PFSK-1 (cell line): ENCODE measurements around the gene CYP4F12.

Experiments
- FOXP2 ChIP-seq: optimal IDR thresholded peaks from 2 replicates; pipeline ENCODE3; 2011; ENCODE audit warnings: borderline replicate concordance, control low read depth, inconsistent platforms; ENCODE audit not compliant: insufficient read depth; ENCODE audit errors: extremely low read length, extremely low read depth
- POLR2AphosphoS5 ChIP-seq: IDR thresholded peaks from 2 replicates; pipeline ENCODE4 v1.6.1; 2012; ENCODE audit warnings: low read depth, mild to moderate bottlenecking, control low read depth, low read length, moderate library complexity
- REST ChIP-seq, 2 experiments: IDR thresholded peaks; 2 replicates each; pipeline versions ENCODE4 v1.6.1 to v1.8.0; 2011 to 2012; ENCODE audit warnings: low read depth in 2 of 2, low read length in 2 of 2, control low read depth in 1 of 2, inconsistent platforms in 1 of 2, mild to moderate bottlenecking in 1 of 2, moderate library complexity in 1 of 2; ENCODE audit not compliant: insufficient read depth in 1 of 2
- SIN3A ChIP-seq: IDR thresholded peaks from 2 replicates; pipeline ENCODE4 v1.6.1; 2012; ENCODE audit warnings: mild to moderate bottlenecking, low read length, moderate library complexity, borderline replicate concordance; ENCODE audit not compliant: insufficient read depth
- TAF1 ChIP-seq: IDR thresholded peaks from 2 replicates; pipeline ENCODE4 v1.6.1; 2012; ENCODE audit warnings: low read length, control low read depth, borderline replicate concordance; ENCODE audit not compliant: insufficient read depth

GRCh38 chr19:15722956-15723355 lies 50.1 kb downstream of the CYP4F12 start:
- TF ChIP-seq POLR2AphosphoS5 (no peak), REST (IDR thresholded peaks at IDR 0.05; ENCODE audit: insufficient read depth in 1 of 2, low read depth in 2 of 2, low read length in 2 of 2) (no peak), TAF1 (no peak), SIN3A (no peak), FOXP2 (no peak)
